Stomach (tissue), 4 donors: ENCODE data around the gene ZNF813.

ENCODE experiments used
- CTCF ChIP-seq, 7 experiments: fragments of 450-650 bp in 4 of 7; fragments of 200-600 bp in 3 of 7; sonication (generic) in 3 of 7; IDR thresholded peaks; one replicate each; pipeline ENCODE4 v1.5.1; 2016 to 2019; ENCODE audit warnings: antibody characterized with exemption in 7 of 7, control low read depth in 2 of 7, mild to moderate bottlenecking in 1 of 7
- POLR2A ChIP-seq, 4 donors: fragments of 450-650 bp; IDR thresholded peaks; one replicate each; pipeline ENCODE4 v1.6.1; 2016; ENCODE audit warnings: antibody characterized with exemption in 4 of 4, control low read depth in 2 of 4, mild to moderate bottlenecking in 1 of 4, moderate library complexity in 1 of 4
- POLR2AphosphoS5 ChIP-seq, 3 donors: sonication (generic); formaldehyde crosslinking; IDR thresholded peaks; one replicate each; pipeline ENCODE4 v1.6.1; 2016; ENCODE audit warnings: antibody characterized with exemption in 3 of 3

GRCh38 chr19:53509443-53509842 is 41.9 kb downstream of the ZNF813 start:
- TF ChIP-seq CTCF (IDR thresholded peaks at IDR 0.05) (no peak), POLR2A (IDR thresholded peaks at IDR 0.05) (no peak), POLR2AphosphoS5 (IDR thresholded peaks at IDR 0.05) (no peak)
